OCI-LY3 (cell line): Measurements from ENCODE around the gene MAN1B1.

Experiments used
- H2AFZ ChIP-seq: fragments of 200-600, 300-600 bp; shearing (Covaris generic); 2 replicates; pipeline ENCODE4 v1.6.0; 2014; ENCODE audit warnings: antibody characterized with exemption, low read depth, low read length
- H3K27ac ChIP-seq: fragments of 200-600, 300-600 bp; sonication (generic); 2 replicates; pipeline ENCODE4 v1.5.1; 2014; ENCODE audit warnings: mild to moderate bottlenecking, low read length, moderate library complexity, mixed read lengths
- H3K27me3 ChIP-seq: fragments of 200-600, 300-600 bp; sonication (generic); 2 replicates; pipeline ENCODE4 v1.6.1; 2014; ENCODE audit warnings: low read depth, low read length, mixed read lengths
- H3K36me3 ChIP-seq: fragments of 200-600, 300-600 bp; sonication (generic); replicated peaks from 2 replicates; pipeline ENCODE3; 2014; ENCODE audit warnings: low read depth, low read length, mixed read lengths
- H3K4me1 ChIP-seq: fragments of 300-600, 200-600 bp; sonication (generic); 2 replicates; pipeline ENCODE4 v1.6.1; 2014; ENCODE audit warnings: low read length, mixed read lengths
- H3K4me2 ChIP-seq: fragments of 200-600, 300-600 bp; sonication (generic); 2 replicates; pipeline ENCODE4 v1.6.1; 2014; ENCODE audit warnings: low read length, mixed read lengths
- H3K4me3 ChIP-seq: fragments of 300-600, 200-600 bp; sonication (generic); 2 replicates; pipeline ENCODE4 v1.5.1; 2014; ENCODE audit warnings: antibody characterized with exemption, mild to moderate bottlenecking, low read length, moderate library complexity
- H3K79me2 ChIP-seq: fragments of 300-600, 200-600 bp; shearing (Covaris generic); 2 replicates; pipeline ENCODE4 v1.6.1; 2014; ENCODE audit warnings: mild to moderate bottlenecking, low read length, mixed read lengths
- H3K9ac ChIP-seq: fragments of 300-600, 200-600 bp; shearing (Covaris generic); 2 replicates; pipeline ENCODE4 v1.6.0; 2014; ENCODE audit warnings: mild to moderate bottlenecking, low read length, moderate library complexity
- H3K9me3 ChIP-seq: fragments of 200-600, 300-600 bp; shearing (Covaris generic); 2 replicates; pipeline ENCODE4 v1.6.1; 2014; ENCODE audit warnings: low read length, mixed read lengths; ENCODE audit not compliant: insufficient read depth
- H4K20me1 ChIP-seq: fragments of 200-600, 300-600 bp; sonication (generic); 2 replicates; pipeline ENCODE4 v1.6.1; 2016; ENCODE audit warnings: low read length, mixed read lengths; ENCODE audit not compliant: insufficient read depth
- CTCF ChIP-seq: fragments of 200-600, 300-600 bp; sonication (generic); IDR thresholded peaks from 2 replicates; pipeline ENCODE4 v1.5.1; 2014; ENCODE audit warnings: antibody characterized with exemption, low read length, low read depth
- EZH2phosphoT487 ChIP-seq: fragments of 200-600 bp; shearing (Covaris generic); IDR thresholded peaks from 2 replicates; pipeline ENCODE4 v1.6.1; 2018; ENCODE audit warnings: antibody characterized with exemption, mixed run types, low read depth

MAN1B1 gene

DNA sequence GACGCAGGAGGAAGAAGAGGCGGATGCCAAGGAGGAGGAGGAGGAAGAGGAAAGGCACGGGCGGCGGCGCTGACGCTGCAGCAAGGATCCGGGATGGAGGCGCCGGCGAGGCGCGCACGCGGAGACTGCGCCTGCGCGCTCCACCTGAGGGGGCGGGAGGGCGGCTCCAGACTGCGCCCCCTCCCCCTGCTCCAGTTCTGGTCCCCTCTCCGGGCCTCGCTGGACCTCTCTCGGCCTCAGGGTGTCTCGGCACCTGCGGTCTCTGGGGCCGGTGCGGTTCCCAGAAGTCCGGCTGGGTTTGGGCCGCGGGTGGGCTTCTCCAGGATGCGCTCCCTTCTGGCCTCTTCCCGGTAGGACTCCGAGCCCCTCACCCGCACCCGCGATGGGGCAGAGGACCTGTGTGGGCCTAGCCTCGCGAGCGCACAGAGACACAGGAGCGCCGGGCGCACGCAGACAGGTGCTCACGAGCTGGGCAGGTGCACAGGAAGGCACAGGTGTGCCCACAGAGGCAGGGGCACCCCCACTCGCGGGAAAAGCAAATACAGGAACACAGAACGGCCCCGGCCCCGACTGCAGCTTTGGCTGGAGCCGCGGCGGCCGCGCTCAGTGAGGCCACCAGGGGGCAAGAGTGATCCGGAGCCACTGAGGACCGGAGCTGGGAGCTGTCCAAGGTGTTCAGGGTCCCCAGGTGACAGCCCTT, 40.5 kb upstream of the MAN1B1 start, which contains the start of gene NPDC1:
Gene NPDC1 (minus strand): TSS at position 90 of the 700 bp plus-strand sequence. CDS start 188 bp downstream, outside the sequence.
- Histone ChIP-seq H3K4me2 (peak within 1 kb of the TSS; percentile 29; the same call in 1 of the 2 replicates), H3K9me3 (no peaks in the 10 kb centered on the region), H2AFZ (no peak within 1 kb of the TSS), H3K9ac (no peak within 1 kb of the TSS), H3K27me3 (peaks cover 27% of the 10 kb centered on the region), H3K4me1 (peaks cover 3% of the 10 kb centered on the region; the same call in 1 of the 2 replicates), H4K20me1 (0 out of 2 replicates have a peak, but pooled peaks cover 9% of the 10 kb centered on the region), H3K36me3 (no peaks in the 10 kb centered on the region), H3K4me3 (no peak within 1 kb of the TSS), H3K27ac (no peak within 1 kb of the TSS), H3K79me2 (no peaks in the 10 kb centered on the region)
- TF ChIP-seq EZH2phosphoT487 (no peak), CTCF (peak; percentile 72)

DNA sequence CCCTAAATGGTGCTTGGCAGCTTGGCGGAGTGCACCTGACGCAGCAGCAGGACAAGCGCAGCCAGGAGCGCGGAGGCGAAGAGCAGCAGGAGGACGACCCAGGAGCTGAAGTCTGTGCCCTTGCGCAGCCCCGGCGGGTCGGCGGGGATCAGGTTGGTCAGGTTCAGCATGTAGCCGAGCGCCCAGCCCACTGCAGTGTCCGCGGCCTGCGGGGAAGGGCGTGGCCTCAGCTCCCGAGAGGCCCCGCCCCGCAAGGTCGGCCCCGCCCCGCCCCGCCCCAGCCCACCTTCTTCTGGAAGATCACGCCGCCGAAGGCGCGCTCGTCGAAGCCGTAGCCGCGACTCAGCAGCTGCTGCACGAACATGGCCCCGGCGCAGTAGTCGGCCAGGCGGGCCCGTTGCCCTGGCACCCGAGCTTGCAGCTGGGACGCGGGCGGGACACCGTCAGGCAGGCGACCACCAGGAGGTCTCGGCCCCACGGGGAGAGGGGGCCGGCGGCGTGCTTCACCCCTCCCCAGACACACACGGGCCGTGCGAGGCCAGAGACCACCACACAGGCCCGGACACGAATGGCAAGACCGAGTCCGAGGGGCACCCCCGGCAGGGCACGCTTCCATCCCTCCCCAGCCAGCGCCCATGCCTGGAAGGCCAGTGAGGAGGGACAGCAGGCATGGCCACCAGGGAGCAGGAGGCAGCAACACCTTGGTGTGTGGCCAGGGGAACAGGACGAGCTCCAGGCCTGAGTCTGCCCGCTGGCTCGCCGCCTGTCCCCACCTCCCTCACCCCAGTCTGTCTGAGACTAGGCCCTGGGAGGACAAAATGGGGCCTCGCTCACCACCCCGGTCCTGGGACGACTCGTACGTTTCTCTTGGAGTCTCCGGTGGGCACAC, 37.9 kb upstream of the MAN1B1 start:
- H3K79me2 ChIP-seq = no peaks in the 10 kb centered on the region
- H3K27ac ChIP-seq = no peak overlapping the region
- H2AFZ ChIP-seq = no peak overlapping the region
- H3K9ac ChIP-seq = no peak overlapping the region
- no peak for TF ChIP-seq CTCF
- no peak for TF ChIP-seq EZH2phosphoT487
- H3K9me3 ChIP-seq = no peaks in the 10 kb centered on the region
- 0 out of 2 replicates have a peak, but pooled peaks cover 9% of the 10 kb centered on the region for H4K20me1 ChIP-seq
- H3K27me3 ChIP-seq = peaks cover 24% of the 10 kb centered on the region
- no peaks in the 10 kb centered on the region for H3K36me3 ChIP-seq
- H3K4me2 ChIP-seq = no peak overlapping the region
- no peak overlapping the region for H3K4me3 ChIP-seq
- peaks cover 3% of the 10 kb centered on the region; the same call in 1 of the 2 replicates for H3K4me1 ChIP-seq

GRCh38 chr9:137049544-137050449, 37.0 kb upstream of the MAN1B1 start:
- peaks cover 15% of the 10 kb centered on the region for H3K27me3 ChIP-seq
- H3K36me3 ChIP-seq = no peaks in the 10 kb centered on the region
- no peaks in the 10 kb centered on the region for H3K79me2 ChIP-seq
- H3K9me3 ChIP-seq = no peaks in the 10 kb centered on the region
- H3K4me2 ChIP-seq = no peak overlapping the region
- TF ChIP-seq CTCF = peak; percentile 50
- TF ChIP-seq EZH2phosphoT487 = no peak
- no peak overlapping the region for H3K9ac ChIP-seq
- H4K20me1 ChIP-seq = 0 out of 2 replicates have a peak, but pooled peaks cover 9% of the 10 kb centered on the region
- no peak overlapping the region for H3K4me3 ChIP-seq
- H3K4me1 ChIP-seq = peaks cover 3% of the 10 kb centered on the region; the same call in 1 of the 2 replicates
- H3K27ac ChIP-seq = no peak overlapping the region
- no peak overlapping the region for H2AFZ ChIP-seq
